Measurements from ENCODE around the gene VAPA. TPM values are rescaled to one million over a fixed set of nuclear protein-coding genes. Genes with fewer than 3 reads are reported as not detected.
"Not testable (repeated sequence)": the region's sequence is repeated elsewhere in the genome, so short reads cannot be mapped to it uniquely, and the experiment has no call there.

VAPA gene
- total RNA-seq, 1 experiment from 2014 or later = 444 TPM

DNA sequence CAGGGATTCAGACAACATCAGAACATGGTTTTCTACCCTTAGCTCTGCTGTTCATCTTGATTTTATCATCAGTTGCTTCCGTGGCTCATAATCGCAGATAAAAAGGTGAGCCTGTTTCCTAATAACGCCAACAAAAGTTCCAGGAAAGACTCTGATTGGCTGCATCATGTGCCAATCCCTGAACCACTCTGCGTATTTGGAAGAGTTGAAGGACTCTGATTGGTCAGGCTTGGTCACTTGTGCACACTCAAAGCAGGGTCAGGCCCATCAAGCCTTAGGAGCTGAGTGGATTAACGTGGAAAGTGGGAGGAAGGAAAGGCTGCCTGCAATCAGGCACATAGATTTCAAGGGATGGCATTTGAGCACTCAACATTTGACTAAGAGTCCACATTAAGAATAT is 16.7 kb upstream of the VAPA start:
- DNase-seq (ENCODE audit: low read depth in 1 of 2, low spot score in 2 of 2) = no peak
- Histone ChIP-seq H3K27ac (no peak overlapping the region), H3K4me1 (replicated peaks) (0 out of 2 replicates have a peak, but pooled peaks cover 4% of the 10 kb centered on the region), H3K36me3 (no peaks in the 10 kb centered on the region), H3K4me3 (no peak overlapping the region), H3K27me3 (replicated peaks) (no peaks in the 10 kb centered on the region), H3K9me3 (replicated peaks) (no peaks in the 10 kb centered on the region)

DNA sequence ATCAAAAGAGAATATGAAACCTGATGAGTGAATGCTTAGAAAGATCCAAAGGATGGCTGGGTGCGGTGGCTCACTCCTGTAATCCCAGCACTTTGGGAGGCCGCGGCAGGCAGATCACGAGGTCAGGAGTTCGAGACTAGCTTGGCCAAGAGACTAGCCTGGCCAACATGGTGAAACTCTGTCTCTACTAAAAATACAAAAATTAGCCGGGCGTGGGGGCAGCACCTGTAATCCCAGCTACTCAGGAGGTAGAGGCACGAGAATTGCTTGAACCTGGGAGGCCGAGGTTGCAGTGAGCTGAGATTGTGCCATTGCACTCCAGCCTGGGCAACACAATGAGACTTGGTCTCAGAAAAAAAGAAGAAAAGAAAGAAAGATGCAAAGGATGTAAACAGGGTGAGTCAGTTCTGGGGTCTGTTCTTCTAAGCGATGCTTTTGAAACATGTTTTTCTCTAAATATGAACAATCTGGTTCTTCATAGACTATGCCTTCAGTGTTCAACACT is 16.0 kb upstream of the VAPA start:
- H3K9me3 ChIP-seq (replicated peaks); DNase-seq (ENCODE audit: low read depth in 1 of 2, low spot score in 2 of 2); H3K36me3 ChIP-seq; H3K27ac ChIP-seq; H3K4me1 ChIP-seq (replicated peaks); H3K27me3 ChIP-seq (replicated peaks); H3K4me3 ChIP-seq: not testable (repeated sequence)

DNA sequence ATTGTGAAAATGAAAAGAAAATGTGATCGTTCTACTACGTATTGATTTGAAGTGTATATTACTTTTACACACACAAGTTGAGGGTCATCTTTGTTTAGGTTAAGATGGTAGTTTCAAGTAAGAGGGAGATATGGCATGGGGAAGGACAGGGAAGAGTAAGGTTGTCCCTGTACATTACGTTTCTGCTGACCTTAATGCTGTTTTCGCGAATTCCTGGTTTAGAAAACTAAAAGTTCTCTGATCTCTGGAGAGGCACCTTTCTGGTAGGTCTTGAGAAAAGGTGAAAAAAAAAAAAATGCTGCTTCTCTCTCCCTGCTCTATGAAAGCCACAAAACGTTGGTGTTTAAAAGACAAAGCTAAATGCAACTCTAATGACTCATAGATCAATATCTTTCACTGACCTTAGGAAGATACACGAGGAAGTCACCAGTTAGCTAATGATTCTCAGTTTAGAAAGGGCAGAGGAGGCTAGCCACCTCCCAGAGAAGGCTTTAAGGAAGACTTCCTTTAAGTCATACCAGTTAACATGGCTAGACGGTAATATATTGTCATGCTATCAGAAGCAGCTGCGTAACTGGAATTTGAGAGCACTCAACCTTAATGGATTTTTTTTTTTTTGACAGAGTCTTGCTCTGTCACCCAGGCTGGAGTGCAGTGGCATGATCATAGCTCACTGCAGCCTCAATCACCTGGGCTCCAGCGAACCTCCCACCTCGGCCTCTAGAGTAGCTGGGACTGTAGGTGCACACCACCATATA is 14.8 kb upstream of the VAPA start:
- 0 out of 2 replicates have a peak, but pooled peaks cover 4% of the 10 kb centered on the region for H3K4me1 ChIP-seq (replicated peaks)
- no peaks in the 10 kb centered on the region for H3K36me3 ChIP-seq
- DNase-seq (ENCODE audit: low read depth in 1 of 2, low spot score in 2 of 2) = no peak
- no peak overlapping the region for H3K4me3 ChIP-seq
- H3K27ac ChIP-seq = no peak overlapping the region
- no peaks in the 10 kb centered on the region for H3K9me3 ChIP-seq (replicated peaks)
- H3K27me3 ChIP-seq (replicated peaks) = no peaks in the 10 kb centered on the region

DNA sequence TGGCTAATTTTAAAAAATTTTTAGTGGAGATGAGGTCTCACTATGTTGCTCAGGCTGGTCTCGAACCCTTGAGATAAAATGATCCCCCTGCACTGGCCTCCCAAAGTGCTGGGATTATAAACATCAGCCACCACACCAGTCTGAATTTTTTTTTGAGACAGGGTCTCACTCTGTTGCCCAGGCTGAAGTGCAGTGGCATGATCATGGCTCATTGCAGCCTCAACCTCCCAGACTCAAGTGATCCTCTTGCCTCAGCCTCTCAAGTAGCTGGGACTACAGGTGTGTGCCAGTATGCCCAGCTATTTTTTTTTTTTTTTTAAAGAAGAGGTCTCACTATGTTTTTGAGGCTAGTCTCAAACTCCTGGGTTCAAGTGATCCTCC is 14.3 kb upstream of the VAPA start:
- not testable (repeated sequence) for H3K4me1 ChIP-seq (replicated peaks); H3K27me3 ChIP-seq (replicated peaks); H3K9me3 ChIP-seq (replicated peaks); H3K4me3 ChIP-seq; H3K27ac ChIP-seq; DNase-seq (ENCODE audit: low read depth in 1 of 2, low spot score in 2 of 2); H3K36me3 ChIP-seq

DNA sequence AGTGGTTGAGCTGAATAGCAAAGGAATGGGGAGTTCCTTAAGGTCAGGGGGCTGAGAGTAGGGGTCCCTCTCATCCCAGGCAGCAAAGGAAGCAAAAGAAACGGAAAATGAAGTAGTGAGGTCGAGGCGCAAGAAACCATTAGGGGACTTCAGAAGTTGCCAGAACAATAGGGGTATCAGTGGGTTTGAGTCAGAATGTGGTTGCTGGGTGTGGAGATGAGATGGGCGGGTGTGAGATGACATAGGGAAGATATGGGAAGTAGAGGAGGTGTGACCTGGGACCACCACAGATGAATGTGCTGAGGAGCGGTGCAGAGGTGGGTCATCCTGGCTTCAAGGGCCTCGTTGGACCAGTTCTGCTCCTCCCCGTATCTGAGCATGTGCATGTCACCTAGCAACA is 13.1 kb upstream of the VAPA start:
- Histone ChIP-seq H3K4me3 (no peak overlapping the region), H3K27me3 (replicated peaks) (no peaks in the 10 kb centered on the region), H3K9me3 (replicated peaks) (no peaks in the 10 kb centered on the region), H3K27ac (no peak overlapping the region), H3K4me1 (replicated peaks) (0 out of 2 replicates have a peak, but pooled peaks cover 4% of the 10 kb centered on the region), H3K36me3 (no peaks in the 10 kb centered on the region)
- no peak for DNase-seq (ENCODE audit: low read depth in 1 of 2, low spot score in 2 of 2)

DNA sequence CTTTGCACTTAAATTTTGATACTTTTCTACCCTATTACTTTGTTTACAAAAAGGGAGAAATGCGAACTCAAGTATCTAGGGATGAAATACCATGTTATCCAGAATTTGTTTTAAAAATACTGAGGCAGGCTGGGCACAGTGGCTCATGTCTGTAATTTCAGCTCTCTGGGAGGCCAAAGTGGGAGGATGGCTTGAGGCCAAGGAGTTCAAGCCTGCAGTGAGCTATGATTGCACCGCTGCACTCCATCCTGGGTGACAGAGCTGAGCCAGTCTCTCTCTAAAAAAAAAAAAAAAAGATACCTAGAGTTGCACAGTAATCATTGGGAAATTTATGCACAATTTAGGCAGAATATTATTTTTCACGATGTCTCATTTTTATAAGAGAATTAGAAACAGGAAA is 12.4 kb upstream of the VAPA start:
- no peak for DNase-seq (ENCODE audit: low read depth in 1 of 2, low spot score in 2 of 2)
- Histone ChIP-seq H3K27me3 (replicated peaks) (no peaks in the 10 kb centered on the region), H3K27ac (no peak overlapping the region), H3K36me3 (no peaks in the 10 kb centered on the region), H3K9me3 (replicated peaks) (no peaks in the 10 kb centered on the region), H3K4me3 (no peak overlapping the region), H3K4me1 (replicated peaks) (0 out of 2 replicates have a peak, but pooled peaks cover 4% of the 10 kb centered on the region)

DNA sequence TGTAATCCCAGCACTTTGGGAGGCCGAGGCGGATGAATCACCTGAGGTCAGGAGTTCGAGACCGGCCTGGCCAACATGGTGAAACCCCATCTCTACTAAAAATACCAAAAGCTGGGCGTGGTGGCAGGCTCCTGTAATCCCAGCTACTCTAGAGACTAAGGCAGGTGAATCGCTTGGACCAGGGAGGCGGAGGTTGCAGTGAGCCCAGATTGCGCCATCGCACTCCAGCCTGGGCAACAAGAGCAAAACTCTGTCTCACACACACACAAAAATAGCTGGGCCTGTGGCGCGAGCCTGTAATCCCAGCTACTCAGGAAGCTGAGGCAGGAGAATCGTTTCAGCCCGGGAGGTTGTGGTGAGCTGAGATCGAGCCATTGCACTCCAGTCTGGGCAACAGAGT is 11.6 kb upstream of the VAPA start:
- not testable (repeated sequence) for H3K4me3 ChIP-seq; H3K36me3 ChIP-seq; H3K9me3 ChIP-seq (replicated peaks); H3K27me3 ChIP-seq (replicated peaks); H3K27ac ChIP-seq; H3K4me1 ChIP-seq (replicated peaks); DNase-seq (ENCODE audit: low read depth in 1 of 2, low spot score in 2 of 2)

DNA sequence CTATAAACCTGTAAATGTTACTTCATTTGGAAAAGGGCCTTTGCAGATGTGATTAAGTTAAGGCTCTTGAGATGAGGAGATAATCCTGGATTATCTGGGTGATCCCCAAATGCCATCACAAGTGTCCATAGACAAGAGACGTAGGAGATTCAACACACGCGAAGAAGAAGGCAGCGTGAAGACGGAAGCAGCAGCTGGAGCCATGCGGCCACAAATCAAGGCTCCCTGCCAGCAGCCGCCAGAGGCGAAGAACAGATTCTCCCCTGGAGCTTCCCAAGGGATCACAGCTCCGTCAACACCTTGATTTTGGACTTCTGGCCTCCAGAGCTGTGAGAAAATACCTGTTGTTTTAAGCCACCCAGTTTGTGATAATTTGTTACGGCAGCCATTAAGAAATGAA is 11.0 kb upstream of the VAPA start:
- no peak for DNase-seq (ENCODE audit: low read depth in 1 of 2, low spot score in 2 of 2)
- H3K4me3 ChIP-seq = no peak overlapping the region
- no peaks in the 10 kb centered on the region for H3K36me3 ChIP-seq
- H3K9me3 ChIP-seq (replicated peaks) = no peaks in the 10 kb centered on the region
- H3K27ac ChIP-seq = no peak overlapping the region
- 0 out of 2 replicates have a peak, but pooled peaks cover 4% of the 10 kb centered on the region for H3K4me1 ChIP-seq (replicated peaks)
- no peaks in the 10 kb centered on the region for H3K27me3 ChIP-seq (replicated peaks)

DNA sequence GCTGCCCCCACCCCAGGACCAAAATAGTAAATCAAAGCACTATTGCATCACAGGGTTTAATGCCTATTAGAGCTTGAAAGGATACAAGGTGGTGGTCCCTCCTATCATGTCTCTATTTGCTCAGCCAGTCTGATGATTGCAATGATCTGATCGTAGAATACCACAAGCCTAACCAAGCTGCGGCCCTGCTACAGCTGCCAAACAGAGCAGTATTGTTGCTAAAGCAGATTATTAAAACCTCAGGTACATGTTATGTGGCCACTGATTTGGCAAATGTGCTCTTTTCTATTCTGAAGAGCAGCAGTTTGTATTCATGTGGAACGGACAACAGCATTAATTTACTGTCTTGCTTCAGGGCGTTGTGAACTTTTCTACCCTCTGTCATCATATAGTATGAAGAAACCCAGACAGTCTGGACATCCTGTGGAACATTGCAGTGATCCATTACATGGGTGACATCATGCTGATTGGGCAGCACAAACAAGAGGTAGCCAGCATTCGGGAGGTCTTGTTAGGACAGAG is 8.4 kb upstream of the VAPA start:
- H3K4me1 ChIP-seq (replicated peaks) = no peaks in the 10 kb centered on the region
- H3K27me3 ChIP-seq (replicated peaks) = no peaks in the 10 kb centered on the region
- H3K36me3 ChIP-seq = no peaks in the 10 kb centered on the region
- no peak overlapping the region for H3K27ac ChIP-seq
- H3K4me3 ChIP-seq = no peak overlapping the region
- no peaks in the 10 kb centered on the region for H3K9me3 ChIP-seq (replicated peaks)
- no peak for DNase-seq (ENCODE audit: low read depth in 1 of 2, low spot score in 2 of 2)

DNA sequence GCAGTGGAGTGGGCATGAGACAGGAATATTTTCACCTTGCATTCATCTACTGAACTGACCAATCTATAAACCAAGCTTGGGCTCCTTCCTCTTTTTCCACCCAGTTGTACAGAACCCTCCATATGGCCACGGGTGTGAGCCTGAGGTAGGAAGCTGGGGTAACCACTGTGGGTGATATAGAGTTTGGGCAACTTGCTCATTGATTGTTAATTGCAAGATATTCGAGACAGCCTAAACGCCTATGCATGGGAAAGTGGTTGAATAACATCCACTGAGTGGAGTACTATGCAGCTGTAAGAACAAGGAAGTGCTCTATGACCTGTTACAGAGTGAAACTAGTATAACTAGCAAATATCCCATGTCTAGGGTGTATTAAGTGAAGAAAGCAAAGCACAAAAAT is 7.3 kb upstream of the VAPA start:
- Histone ChIP-seq H3K36me3 (no peaks in the 10 kb centered on the region), H3K27me3 (replicated peaks) (no peaks in the 10 kb centered on the region), H3K4me1 (replicated peaks) (no peaks in the 10 kb centered on the region), H3K4me3 (no peak overlapping the region), H3K9me3 (replicated peaks) (no peaks in the 10 kb centered on the region), H3K27ac (no peak overlapping the region)
- DNase-seq (ENCODE audit: low read depth in 1 of 2, low spot score in 2 of 2) = no peak

DNA sequence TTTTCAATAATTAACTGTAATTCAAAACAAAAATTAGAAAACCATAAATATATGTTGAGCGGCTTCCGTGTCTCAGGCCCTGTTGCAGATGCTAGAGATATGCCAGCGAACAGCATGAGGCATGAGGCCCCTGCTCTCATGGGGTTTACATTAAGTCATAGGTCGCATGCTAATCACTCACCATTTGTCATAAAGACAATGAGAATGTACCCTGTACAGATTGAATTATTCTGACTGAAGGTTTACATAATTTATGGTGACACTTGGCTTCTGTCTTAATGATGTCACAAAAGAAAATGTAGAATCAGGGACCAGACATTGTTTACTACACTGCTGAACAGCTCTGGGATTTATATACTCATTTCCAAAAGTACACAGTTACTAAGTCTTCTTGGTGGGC is 5.9 kb upstream of the VAPA start:
- Histone ChIP-seq H3K4me1 (replicated peaks) (peaks cover 3% of the 10 kb centered on the region), H3K4me3 (no peak overlapping the region), H3K27ac (no peak overlapping the region), H3K9me3 (replicated peaks) (no peaks in the 10 kb centered on the region; the same call in 1 of the 2 replicates), H3K27me3 (replicated peaks) (no peaks in the 10 kb centered on the region), H3K36me3 (no peaks in the 10 kb centered on the region)
- DNase-seq (ENCODE audit: low read depth in 1 of 2, low spot score in 2 of 2) = no peak

DNA sequence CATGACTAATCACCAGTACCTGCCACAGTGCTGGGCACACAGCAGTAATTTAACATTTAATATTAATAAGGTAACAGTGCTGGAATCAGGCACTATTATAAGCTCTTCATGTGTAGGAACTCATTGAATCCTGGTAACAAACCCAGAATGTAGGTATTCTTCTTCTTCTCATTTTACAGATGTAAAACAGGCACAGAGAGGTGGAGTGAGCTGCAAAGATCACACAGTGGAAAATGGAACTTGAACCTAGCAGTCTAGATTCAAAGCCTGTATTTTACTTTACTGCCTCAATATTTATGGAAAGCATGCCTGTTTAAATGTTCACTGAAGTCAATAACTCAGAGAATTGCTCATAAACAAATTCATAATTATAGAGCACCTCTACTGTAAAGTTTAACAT is 3.7 kb upstream of the VAPA start:
- H3K4me1 ChIP-seq (replicated peaks) = peaks cover 6% of the 10 kb centered on the region
- peaks cover 10% of the 10 kb centered on the region for H3K36me3 ChIP-seq
- H3K27me3 ChIP-seq (replicated peaks) = no peaks in the 10 kb centered on the region
- no peak overlapping the region for H3K27ac ChIP-seq
- H3K9me3 ChIP-seq (replicated peaks) = no peaks in the 10 kb centered on the region; the same call in 1 of the 2 replicates
- no peak overlapping the region for H3K4me3 ChIP-seq
- DNase-seq (ENCODE audit: low read depth in 1 of 2, low spot score in 2 of 2) = no peak

DNA sequence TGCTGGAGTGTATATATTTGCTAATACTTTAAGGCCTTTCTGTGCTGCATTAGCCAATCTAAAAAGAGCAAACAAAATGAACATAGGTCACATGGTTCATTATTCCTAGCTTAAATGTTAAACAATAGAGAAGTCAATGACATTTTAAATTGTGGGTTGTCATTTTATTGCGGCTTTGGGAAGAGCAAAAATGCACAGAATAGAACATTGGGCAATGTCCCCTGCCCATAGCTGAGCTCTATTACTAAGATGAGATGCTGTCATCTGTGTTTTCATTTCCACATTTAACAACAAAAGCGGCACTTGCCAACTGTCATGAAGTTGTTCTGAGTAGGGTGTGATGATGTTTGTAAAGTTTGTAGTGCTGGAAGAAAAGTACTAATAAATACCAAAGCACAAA is 3.2 kb upstream of the VAPA start:
- no peaks in the 10 kb centered on the region; the same call in 1 of the 2 replicates for H3K9me3 ChIP-seq (replicated peaks)
- H3K4me1 ChIP-seq (replicated peaks) = peaks cover 6% of the 10 kb centered on the region
- H3K36me3 ChIP-seq = peaks cover 10% of the 10 kb centered on the region
- H3K4me3 ChIP-seq = no peak overlapping the region
- H3K27me3 ChIP-seq (replicated peaks) = no peaks in the 10 kb centered on the region
- no peak for DNase-seq (ENCODE audit: low read depth in 1 of 2, low spot score in 2 of 2)
- H3K27ac ChIP-seq = no peak overlapping the region

DNA sequence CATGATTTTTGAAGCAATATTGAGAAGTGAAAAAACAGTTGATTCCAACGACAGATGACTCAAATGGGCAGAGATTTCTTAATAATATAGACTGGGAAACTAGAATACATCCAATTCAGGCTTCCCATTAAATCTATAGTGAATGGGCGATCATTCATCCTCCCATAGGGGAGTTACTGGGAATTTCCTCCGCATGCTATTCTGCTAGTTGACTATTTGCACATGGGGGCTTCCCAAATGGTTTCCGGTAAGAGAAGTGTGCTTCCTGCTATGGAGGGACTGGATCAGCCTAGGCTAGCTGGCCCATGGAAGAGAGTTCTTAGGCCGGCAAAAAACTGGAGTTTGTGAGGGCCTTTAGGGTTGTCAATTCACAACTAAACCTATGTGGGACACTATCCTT is 2.6 kb upstream of the VAPA start:
- H3K27ac ChIP-seq = no peak overlapping the region
- H3K9me3 ChIP-seq (replicated peaks) = no peaks in the 10 kb centered on the region; the same call in 1 of the 2 replicates
- H3K4me1 ChIP-seq (replicated peaks) = peaks cover 12% of the 10 kb centered on the region
- H3K27me3 ChIP-seq (replicated peaks) = no peaks in the 10 kb centered on the region
- no peak overlapping the region for H3K4me3 ChIP-seq
- H3K36me3 ChIP-seq = peaks cover 10% of the 10 kb centered on the region
- no peak for DNase-seq (ENCODE audit: low read depth in 1 of 2, low spot score in 2 of 2)

Measured in SJSA1 (cell line).